ENCODE measurements around the gene CORO7.

CORO7 gene

GRCh38 chr16:4327386-4328045, 88.9 kb downstream of the CORO7 start:
- DNase-seq (ENCODE audit: insufficient read length, low spot score): no peak
- no peak for FAIRE-seq

- FAIRE-seq: no peak
- no peak for DNase-seq (ENCODE audit: insufficient read length, low spot score)
Observed at GRCh38 chr16:4325253-4325758, 91.1 kb downstream of the CORO7 start.

GRCh38 chr16:4324492-4325252, 91.7 kb downstream of the CORO7 start:
- DNase-seq (ENCODE audit: insufficient read length, low spot score) (no peak), FAIRE-seq (no peak)

- no peak for DNase-seq (ENCODE audit: insufficient read length, low spot score)
- FAIRE-seq: no peak
Observed at GRCh38 chr16:4323845-4324488, 92.4 kb downstream of the CORO7 start.

- DNase-seq (ENCODE audit: insufficient read length, low spot score): no peak
- no peak for FAIRE-seq
Observed at GRCh38 chr16:4323071-4323844, 93.1 kb downstream of the CORO7 start.

GRCh38 chr16:4322121-4323052, 94.0 kb downstream of the CORO7 start:
- DNase-seq (ENCODE audit: insufficient read length, low spot score): no peak
- FAIRE-seq: no peak

GRCh38 chr16:4321286-4322120, 94.9 kb downstream of the CORO7 start:
- no peak for DNase-seq (ENCODE audit: insufficient read length, low spot score)
- no peak for FAIRE-seq

GRCh38 chr16:4320571-4321137, 95.7 kb downstream of the CORO7 start:
- no peak for DNase-seq (ENCODE audit: insufficient read length, low spot score)
- no peak for FAIRE-seq

- DNase-seq (ENCODE audit: insufficient read length, low spot score) (peak; percentile 77), FAIRE-seq (peak; percentile 48)
Observed at GRCh38 chr16:4319454-4320421, 96.7 kb downstream of the CORO7 start.

- no peak for DNase-seq (ENCODE audit: insufficient read length, low spot score)
- FAIRE-seq: no peak
Observed at GRCh38 chr16:4318967-4319366, 97.4 kb downstream of the CORO7 start.

GRCh38 chr16:4318451-4318910, 97.9 kb downstream of the CORO7 start:
- no peak for DNase-seq (ENCODE audit: insufficient read length, low spot score)
- no peak for FAIRE-seq

- no peak for FAIRE-seq
Observed at GRCh38 chr16:4317532-4318450, 98.6 kb downstream of the CORO7 start.

GRCh38 chr16:4316864-4317531, 99.4 kb downstream of the CORO7 start:
- DNase-seq (ENCODE audit: insufficient read length, low spot score) (no peak), FAIRE-seq (no peak)

More at GRCh38 chr16:4317532-4318450, 98.6 kb downstream of the CORO7 start:
- no peak for DNase-seq (ENCODE audit: insufficient read length, low spot score)

- DNase-seq (ENCODE audit: insufficient read length, low spot score): no peak
- no peak for FAIRE-seq
Observed at GRCh38 chr16:4316108-4316863, 100.1 kb downstream of the CORO7 start.

Measured in GM19239 (cell line).